NCI-H128 (cell line): ENCODE data around the gene TNPO2.
A peak's percentile ranks its signal among the peaks of the same experiment; 100 is the strongest.
"Not testable (repeated sequence)": the region's sequence is repeated elsewhere in the genome, so short reads cannot be mapped to it uniquely, and the experiment has no call there.

Source experiments
- DNase-seq: peaks from one replicate; lab custom pipeline; 2025; ENCODE audit not compliant: unreplicated experiment; lab: John Stamatoyannopoulos, UW

The TNPO2 gene

DNA sequence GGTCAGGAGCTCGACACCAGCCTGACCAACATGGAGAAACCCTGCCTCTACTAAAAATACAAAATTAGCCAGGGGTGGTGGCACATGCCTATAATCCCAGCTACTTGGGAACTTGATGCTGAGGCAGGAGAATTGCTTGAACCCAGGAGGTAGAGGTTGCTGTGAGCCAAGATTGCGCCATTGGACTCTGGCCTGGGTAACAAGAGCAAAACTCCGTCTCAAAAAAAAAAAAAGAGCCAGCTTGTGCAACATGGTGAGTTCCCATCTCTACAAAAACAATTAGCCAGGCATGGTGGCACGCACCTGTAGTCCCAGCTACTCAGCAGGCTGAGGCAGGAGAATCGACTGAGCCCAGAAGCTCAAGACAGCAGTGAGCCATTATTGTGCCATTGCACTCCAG is 45.7 kb downstream of the TNPO2 start:
- not testable (repeated sequence) for DNase-seq

DNA sequence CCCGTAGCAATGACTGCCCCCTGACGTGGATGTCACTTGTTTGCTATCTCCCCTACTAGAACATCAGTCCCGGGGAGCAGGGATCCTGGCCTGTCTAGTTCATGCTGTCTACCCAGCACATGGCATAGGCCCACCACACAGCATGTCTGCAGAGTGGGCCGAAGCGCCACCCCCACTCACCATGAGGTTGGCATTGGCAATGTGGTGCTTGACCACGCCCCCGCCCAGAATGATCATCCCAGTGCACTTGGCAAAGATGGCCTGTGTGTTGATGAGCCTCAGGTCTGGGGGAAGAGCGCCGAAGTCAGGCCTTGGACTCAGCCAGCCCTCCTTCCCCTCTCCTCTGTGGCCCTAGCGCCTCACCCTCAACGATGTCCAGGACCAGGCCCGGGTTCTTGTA is 46.8 kb downstream of the TNPO2 start:
- no peak for DNase-seq

DNA sequence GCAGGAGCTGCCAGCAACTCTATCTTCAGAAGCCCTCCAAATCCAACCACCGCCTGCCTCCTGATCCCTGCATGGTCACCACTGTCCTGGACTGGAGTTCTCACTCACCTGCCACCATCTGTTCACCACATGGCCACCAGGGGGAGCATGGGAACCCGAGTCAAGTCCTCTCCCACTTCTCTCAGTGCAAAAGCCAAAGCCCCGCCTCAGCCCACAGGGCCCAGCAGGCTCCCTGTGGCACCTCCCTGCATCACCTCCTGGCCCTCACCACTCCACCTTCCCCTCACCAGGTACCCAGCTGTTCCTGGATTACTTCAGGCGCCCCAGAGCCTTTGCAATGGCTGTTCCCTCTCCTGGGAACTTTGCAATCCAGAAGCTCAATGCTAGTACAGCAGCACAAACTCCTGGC is 47.3 kb downstream of the TNPO2 start:
- DNase-seq = peak; percentile 52

DNA sequence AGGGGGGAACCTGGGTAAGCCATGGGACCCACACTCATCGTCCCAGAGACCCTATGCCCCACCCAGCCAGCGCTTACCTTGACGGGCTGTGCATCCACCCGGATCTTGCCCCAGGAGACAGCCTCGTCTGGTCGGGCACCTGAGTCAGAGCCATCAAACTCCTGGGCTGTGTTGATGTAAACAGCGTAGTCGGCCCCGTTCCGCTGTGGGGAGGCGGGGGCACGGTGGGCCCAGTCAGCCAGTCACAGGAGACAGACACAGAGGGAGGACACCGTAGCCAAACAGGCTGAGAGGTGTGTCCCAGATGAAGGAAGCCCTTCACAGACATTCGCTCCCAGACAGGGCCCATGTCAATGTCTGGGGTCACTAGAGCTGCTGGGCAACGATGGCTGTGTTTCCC is 47.8 kb downstream of the TNPO2 start:
- no peak for DNase-seq

DNA sequence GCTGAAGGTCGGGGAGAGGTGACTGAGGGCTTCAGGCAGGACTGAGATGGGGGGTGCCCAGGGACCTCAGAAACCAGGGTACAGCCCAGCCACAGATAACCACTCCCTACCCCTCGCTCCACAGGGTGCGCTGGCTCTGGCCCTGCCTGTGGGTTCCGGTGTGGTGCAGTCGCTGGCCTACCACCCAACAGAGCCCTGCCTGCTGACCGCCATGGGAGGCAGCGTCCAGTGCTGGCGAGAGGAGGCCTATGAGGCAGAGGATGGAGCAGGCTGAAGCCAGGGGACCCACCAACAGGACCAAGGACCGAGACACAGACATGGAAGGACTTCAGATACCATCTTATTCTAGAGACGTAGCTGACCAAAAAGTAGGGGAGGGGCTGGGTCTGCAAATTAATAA is 48.3 kb downstream of the TNPO2 start:
- no peak for DNase-seq

DNA sequence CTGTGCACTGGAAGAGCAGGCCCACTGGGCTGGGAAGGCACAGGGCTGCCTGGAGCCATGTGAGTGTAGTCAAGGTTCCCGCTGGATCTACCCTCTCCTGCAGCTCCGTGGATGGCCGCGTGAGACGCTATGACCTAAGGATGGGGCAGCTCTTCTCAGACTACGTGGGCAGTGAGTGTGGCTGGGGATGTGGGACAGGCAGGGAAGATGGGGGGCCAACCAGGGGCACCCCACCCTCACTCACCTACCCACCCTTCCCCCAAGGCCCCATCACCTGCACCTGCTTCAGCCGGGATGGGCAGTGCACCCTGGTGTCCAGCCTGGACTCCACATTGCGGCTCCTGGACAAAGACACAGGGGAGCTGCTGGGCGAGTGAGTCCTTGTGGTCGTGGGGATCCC is 51.0 kb downstream of the TNPO2 start:
- no peak for DNase-seq

DNA sequence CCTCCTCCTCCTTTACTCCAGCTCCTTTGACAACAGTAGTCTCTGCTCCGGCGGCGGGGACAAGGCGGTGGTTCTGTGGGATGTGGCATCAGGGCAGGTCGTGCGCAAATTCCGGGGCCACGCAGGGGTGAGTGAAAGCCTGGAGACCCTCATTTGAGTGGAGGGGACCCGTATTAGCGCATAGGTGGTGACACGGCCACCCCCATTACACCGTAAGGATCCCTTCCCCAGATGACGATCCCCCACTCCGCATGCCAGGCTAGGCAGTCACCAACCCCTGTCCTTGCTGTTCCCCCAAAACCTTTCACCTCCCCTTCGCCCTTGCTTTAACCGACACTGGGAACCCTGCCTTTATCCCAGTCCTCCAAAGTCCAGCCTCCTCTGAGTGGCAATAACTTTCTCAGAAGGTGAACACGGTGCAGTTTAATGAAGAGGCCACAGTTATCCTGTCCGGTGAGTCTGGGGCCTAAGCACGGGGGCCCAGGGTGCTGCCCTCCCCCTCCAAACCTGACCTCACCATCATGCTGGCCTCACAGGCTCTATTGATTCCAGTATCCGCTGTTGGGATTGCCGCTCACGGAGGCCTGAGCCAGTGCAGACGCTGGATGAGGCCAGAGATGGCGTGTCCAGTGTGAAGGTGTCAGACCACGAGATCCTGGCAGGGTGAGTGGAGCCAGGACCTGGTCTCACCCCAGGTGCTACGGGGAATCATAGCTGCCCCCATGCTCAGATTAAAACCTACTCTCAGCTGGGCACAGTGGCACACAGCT is 53.4 kb downstream of the TNPO2 start:
- no peak for DNase-seq

DNA sequence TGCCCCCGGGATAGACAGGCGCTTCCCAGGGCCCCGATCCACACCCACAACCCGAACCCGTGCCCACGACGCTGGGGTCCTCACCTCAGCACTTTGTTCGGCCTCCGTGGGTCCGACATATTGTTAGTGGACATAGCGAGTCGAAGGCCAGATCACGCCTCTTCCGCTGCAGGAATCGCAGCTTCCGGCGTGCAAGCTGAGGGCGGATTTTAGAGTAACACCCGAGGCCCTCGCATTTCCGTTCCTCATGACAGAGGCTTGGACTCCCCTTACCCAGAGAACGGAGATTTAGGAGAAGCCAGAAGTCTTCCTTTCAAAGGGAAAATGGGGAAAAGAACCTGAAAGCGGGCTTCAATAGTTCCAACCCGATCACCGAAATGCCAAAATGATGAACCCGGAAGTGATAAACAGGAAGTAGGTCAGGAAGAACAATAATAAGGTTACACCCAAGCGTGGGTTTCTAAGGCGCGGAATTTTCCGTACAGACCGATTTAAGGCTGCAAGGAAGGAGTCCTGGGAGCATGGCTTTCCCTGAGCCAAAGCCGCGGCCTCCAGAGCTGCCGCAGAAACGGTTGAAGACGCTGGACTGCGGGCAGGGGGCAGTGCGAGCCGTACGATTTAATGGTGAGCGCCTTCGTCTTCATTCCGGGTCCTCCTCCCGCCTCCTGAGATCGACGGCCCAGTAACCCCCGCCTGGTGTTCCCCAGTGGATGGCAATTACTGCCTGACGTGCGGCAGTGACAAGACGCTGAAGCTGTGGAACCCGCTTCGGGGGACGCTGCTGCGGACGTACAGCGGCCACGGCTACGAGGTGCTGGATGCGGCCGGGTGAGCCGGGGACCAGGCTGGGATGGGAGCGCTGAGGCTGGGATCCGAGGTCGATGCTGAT is 54.2 kb downstream of the TNPO2 start:
- DNase-seq = peak; percentile 64

DNA sequence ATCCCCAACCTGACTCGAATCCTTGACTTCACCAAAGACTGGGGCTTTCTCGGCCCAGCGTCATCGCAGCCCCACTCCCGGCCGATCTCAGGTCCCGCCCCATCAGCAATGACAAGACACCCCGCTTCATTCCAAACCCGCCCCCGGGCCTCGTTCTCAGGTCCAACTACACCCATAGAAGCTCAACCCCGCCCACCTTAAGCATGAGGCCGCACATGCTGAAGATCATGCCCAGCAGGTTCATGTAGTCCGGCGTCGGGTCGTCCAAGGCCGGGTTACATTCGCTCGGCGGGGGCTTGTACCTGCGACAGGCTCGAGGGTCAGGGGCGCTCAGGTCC is 54.8 kb downstream of the TNPO2 start:
- no peak for DNase-seq

DNA sequence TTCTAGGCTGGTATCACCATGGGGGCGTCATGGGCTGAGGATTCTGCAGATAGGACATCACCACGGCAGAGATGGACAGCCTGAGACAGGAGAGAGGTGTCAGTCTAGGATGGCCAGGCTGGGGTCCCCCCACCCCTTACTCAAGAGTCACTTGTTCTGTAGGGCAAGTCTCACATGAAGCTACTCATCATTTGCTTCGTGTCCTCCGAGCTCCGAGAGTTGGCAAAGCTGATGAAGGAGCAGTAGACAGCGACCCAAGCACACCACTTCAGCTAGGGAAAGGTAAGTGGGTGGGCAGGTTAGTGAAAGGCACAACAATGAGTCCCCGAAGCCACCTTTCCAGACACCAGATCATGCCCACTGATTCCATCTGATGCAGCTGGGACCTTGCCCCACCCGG is 55.4 kb downstream of the TNPO2 start:
- no peak for DNase-seq

DNA sequence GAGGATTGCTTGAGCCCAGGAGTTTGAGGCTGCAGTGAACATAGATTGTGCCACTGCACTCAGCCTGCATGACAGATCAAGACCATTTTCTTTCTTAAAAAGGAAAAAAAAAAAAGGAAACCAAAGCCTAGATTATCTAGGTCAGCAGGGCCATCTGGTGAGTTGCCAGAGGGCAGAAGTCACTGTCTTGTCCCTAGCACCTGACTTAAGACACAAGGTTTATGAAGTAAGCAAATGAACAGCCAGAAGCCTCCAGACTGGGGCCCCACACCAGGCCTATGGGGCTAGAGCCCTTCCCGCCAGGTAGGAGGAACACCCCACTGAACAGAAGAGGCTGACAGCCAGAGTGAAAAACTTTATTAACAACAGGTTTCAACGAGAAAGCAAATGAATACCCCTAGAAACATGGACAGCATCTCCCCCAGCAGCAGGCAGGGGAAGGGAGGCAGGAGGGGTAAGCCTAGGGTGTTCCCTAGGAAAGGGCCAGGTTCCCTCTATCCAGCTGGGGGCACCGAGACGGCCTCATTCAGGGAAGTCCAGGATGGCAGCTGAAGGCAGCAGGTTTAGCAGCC is 55.9 kb downstream of the TNPO2 start:
- DNase-seq = no peak

DNA sequence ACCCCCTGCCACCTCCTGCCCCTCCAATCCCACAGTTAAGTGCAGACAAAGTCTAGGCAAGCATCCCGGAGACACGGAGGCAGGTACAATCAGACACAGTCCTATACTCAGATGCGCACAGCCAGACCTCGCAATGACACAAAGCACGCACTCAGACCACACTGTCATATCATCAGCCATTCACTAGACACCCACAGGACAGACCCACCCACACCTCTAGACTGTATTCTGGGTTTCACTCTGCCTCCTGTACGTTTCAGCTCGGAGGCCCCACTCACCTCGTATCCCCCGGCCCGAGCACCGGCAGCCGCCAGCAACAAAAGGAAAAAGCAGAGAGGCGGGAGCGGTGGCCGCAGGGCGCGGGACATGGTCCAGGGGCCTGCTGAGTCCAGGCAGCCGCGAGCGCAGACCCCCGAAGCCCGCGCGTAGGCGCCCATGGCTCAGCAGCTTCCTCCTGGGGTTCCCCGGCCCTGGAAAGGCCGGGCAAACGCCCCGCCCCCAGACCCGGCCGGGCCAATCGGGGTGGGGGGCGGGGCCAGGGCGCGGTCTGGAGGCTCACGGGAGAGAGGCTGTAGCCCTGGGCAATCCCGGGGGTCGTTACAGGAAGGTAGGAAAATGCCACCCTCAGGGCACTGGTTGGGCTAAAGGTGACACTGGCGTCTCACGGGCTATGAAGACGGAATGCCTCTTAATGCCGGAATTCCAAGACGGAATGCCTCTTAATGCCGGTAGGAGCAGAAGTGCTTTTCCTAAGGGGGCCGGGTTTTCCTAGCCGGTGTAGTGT is 57.3 kb downstream of the TNPO2 start, which contains the start of the genes MAN2B1 and WDR83:
Gene MAN2B1, minus strand, starts transcription at position 478 of the 784 bp plus-strand sequence. Its CDS starts 41 bp downstream, at position 437.
Gene WDR83, plus strand, starts transcription at position 543 of the 784 bp plus-strand sequence. CDS start 2,984 bp downstream, outside the sequence.
- peak; percentile 35 for DNase-seq

DNA sequence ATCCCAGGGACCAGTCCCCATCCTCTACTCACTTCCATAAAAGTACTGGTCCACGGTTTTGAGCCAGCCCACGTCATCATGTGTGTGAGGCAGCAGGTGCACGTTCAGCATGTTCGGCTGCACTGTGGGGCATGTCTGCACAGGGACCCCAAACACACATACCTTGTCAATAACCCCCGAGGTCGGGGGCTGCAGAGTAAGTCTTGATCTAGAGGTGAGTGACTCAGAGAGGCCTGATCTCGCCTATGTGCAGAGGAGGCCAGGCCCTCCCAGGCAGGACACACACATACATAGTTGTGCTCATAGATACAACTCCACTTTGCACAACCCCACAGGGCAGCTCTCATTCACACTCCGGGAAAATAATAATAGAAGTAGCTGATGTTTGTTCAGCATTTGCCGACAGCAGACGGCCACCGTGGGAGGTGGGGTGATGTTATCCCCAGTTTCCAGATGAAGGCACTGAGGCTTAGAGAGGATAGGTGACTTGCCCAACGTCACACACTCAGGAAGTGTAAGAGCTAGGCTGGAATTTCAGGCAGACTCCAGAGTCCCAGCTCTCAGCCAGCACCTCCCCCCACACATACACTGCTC is 58.0 kb downstream of the TNPO2 start:
- DNase-seq = no peak

DNA sequence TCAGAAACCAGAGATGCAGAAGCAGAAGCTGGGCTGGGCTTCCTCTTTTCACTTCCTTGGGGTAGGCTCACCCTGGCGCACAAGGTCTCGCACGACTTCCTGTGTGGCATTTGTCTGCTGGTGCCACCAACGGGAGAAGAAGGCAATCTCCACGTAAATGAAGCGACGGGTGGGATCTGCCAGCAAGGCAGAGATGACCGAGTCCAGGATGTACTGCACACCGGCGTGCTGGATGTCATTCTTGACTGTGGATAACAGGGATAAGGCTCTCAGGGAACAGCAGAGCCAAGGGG is 58.5 kb downstream of the TNPO2 start:
- DNase-seq = no peak

DNA sequence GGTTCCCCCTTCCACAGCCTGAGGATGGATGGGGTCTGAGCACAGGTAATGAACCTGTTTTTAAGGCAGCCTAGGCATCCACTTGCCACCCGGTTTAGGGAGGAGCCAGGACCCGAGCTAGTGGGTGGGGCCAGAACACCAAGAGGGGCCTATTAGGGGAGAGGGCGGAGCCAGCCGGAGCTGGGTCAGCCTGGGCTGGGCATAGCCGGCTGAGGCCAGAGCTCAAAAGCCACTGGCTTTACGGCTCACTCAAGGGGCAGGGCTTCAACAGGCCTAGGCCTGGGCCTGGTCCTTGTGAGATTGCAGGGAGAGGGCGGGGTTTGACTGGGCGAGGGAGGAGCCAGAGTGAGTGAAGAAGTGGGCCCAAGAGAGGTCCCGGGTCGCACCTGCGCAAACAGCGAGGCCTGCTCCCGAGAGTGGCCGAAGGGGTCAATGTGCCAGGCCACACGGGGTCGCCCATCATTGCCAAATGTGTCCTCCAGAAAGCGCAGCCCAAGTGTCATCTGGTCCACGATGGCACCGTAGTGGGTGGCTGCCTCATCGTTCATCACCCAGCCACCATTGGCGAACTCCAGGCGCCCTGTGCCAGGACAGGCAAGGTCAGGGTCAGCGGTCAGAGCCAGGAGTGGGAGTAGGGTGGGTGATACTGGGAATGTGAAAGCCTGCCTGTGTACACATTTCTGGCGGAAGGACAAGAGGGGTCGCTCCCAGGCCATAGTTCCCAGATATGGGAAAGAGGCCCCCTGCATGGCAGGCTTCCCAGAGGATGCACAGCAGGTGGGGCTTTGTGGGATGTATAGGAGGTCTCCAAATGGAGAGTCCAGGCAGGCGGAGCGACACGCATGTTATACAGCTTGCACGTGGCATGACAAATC is 59.1 kb downstream of the TNPO2 start:
- DNase-seq = no peak

DNA sequence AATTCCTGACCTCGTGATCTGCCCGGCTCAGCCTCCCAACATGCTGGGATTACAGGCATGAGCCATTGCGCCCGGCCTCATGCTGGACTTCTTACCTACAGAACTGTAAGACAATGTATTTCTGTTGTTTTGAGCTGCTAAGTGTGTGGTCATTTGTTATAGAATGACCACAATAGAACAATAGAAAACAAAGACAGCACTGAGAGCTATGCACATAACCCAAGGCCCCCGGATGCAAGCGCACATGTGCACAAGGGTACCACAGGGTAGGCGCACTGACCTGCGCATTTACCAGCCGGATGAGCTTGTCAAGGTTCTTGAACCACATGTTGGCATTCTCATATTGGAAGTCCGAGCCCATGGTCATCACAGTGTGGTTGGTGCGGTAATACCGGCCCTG is 62.8 kb downstream of the TNPO2 start:
- DNase-seq = no peak

DNA sequence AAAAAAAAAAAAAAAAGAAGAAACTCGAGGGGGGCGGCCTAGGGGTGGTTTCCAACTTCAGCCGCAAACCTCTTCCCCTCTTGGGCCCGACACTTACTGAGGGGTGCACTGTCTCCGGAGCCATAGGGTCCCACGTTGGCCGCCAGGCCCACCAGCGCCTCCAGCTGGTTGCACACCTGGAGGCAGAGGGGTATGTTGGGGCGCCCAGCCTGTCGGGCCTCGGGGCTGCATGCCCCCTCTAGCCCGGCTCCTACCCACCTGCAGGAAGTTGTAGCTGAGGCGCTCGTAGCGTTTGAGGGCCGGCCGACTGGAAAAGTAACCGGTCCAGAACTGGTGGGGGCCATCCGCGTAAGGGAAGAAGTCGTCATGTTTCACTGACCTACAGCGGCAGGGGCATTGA is 65.8 kb downstream of the TNPO2 start:
- no peak for DNase-seq

DNA sequence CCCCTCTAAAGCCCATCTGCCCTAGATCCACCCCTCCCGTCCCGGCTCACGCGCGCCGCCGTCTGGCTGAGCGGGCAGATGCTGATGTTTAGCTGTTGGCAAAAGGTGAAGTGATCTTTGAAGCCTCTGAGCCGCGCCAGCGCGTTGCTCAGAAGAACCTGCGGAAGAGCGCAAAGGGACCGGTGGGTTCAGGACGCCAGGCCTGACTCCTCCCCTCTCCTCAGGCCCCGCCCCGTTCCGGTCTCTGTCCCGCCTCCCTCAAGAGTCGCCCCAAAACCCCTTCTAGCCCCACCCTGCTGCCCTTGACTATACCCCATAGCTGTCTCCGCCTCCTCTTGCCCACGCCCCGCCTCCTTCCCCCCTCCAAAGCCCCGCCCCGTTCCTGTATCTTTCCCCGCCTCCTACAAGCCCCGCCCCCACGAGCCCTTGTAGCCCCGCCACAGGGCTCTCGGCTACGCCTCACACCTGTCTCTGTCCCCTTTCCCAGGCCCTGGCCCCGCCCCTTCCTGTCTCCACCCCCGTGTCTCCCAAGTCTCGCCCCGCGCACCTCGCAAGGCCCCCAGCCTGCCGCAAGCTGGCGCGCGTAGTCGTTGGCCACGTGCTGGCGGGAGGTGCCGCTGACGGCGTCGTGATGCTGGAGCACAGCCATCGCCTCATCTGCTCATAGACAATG is 66.7 kb downstream of the TNPO2 start:
- DNase-seq = no peak

DNA sequence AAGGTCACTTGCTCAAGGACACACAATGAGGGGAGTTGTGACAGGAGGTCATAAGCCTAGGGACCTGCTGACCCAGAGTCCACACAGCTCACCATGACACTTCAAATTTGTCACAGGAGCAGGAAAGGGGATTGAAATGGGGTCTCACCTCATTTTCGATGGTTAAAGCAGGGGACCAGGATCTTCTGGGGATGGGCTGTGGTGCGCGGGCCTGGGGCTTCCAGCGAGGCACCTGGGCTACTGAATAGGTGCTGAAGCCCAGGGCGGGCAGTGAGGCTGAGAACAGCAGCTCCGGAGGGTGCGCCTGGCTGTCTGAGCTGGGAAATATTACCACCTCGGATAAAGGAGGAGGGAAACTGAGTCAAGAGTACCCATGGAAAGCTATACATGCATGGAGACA is 68.2 kb downstream of the TNPO2 start:
- DNase-seq = no peak
